ENCODE data around the gene UTS2B. TPM values are rescaled to one million over a fixed set of nuclear protein-coding genes. Genes with fewer than 3 reads are reported as not detected.
"Not testable (repeated sequence)": the region's sequence is repeated elsewhere in the genome, so short reads cannot be mapped to it uniquely, and the experiment has no call there.

The UTS2B gene
- total and polyA plus RNA-seq, 7 experiments from 2014 or later = 0.34 TPM; not detected in 6

GRCh38 chr3:191275244-191275643 is 55.1 kb downstream of the UTS2B start:
- H3K4me1 ChIP-seq (ENCODE audit: control insufficient read depth in 2 of 2, insufficient read depth in 2 of 2, low read length in 2 of 2); CTCF ChIA-PET; H3K9me3 Mint-ChIP-seq; DNase-seq; H3K9me3 ChIP-seq (ENCODE audit: control insufficient read depth in 2 of 3, low read length in 3 of 3); H3K36me3 ChIP-seq (ENCODE audit: control insufficient read depth in 2 of 3, insufficient read depth in 3 of 3, low read length in 3 of 3); H3K27me3 Mint-ChIP-seq; H3K4me1 Mint-ChIP-seq; ATAC-seq; H3K27ac Mint-ChIP-seq; H3K27ac ChIP-seq (ENCODE audit: low read depth, low read length); H3K4me3 ChIP-seq (ENCODE audit: low read length); H3K36me3 Mint-ChIP-seq; intact Hi-C loops (cut with micrococcal nuclease); POLR2A ChIA-PET; H3K27me3 ChIP-seq (ENCODE audit: control insufficient read depth in 2 of 2, insufficient read depth in 2 of 2, low read length in 2 of 2); H3K4me3 Mint-ChIP-seq: not testable (repeated sequence)

GRCh38 chr3:191269289-191270085 is 60.8 kb downstream of the UTS2B start:
- H3K9me3 ChIP-seq (ENCODE audit: control insufficient read depth in 2 of 3, low read length in 3 of 3) = no peaks in the 10 kb centered on the region
- H3K4me1 Mint-ChIP-seq = no peaks in the 10 kb centered on the region
- ATAC-seq = no peak
- intact Hi-C loops (cut with micrococcal nuclease) = no loop called here
- H3K9me3 Mint-ChIP-seq = peaks cover 0 to 5% (median 0%) of the 10 kb centered on the region in 11 donors
- no peak overlapping the region for H3K4me3 ChIP-seq (ENCODE audit: low read length)
- no peaks in the 10 kb centered on the region for H3K4me1 ChIP-seq (ENCODE audit: control insufficient read depth in 2 of 2, insufficient read depth in 2 of 2, low read length in 2 of 2)
- no peaks in the 10 kb centered on the region for H3K36me3 Mint-ChIP-seq
- H3K27me3 Mint-ChIP-seq = peaks cover 0 to 3% (median 0%) of the 10 kb centered on the region in 5 donors
- H3K4me3 Mint-ChIP-seq = no peak overlapping the region
- H3K36me3 ChIP-seq (ENCODE audit: control insufficient read depth in 2 of 3, insufficient read depth in 3 of 3, low read length in 3 of 3) = no peaks in the 10 kb centered on the region
- CTCF ChIA-PET = no interaction called here
- no peak overlapping the region for H3K27ac Mint-ChIP-seq
- DNase-seq = no peak
- no peak overlapping the region for H3K27ac ChIP-seq (ENCODE audit: low read depth, low read length)
- no peaks in the 10 kb centered on the region for H3K27me3 ChIP-seq (ENCODE audit: control insufficient read depth in 2 of 2, insufficient read depth in 2 of 2, low read length in 2 of 2)
- POLR2A ChIA-PET = no interaction called here

- ChIA-PET CTCF (no interaction called here), POLR2A (no interaction called here)
- Mint-ChIP-seq H3K4me3 (no peak overlapping the region), H3K9me3 (peaks cover 0 to 5% (median 0%) of the 10 kb centered on the region in 11 donors), H3K4me1 (no peaks in the 10 kb centered on the region), H3K36me3 (no peaks in the 10 kb centered on the region), H3K27me3 (peaks cover 0 to 3% (median 0%) of the 10 kb centered on the region in 5 donors), H3K27ac (no peak overlapping the region)
- intact Hi-C loops (cut with micrococcal nuclease) = no loop called here
- Histone ChIP-seq H3K36me3 (ENCODE audit: control insufficient read depth in 2 of 3, insufficient read depth in 3 of 3, low read length in 3 of 3) (no peaks in the 10 kb centered on the region), H3K9me3 (ENCODE audit: control insufficient read depth in 2 of 3, low read length in 3 of 3) (no peaks in the 10 kb centered on the region), H3K4me1 (ENCODE audit: control insufficient read depth in 2 of 2, insufficient read depth in 2 of 2, low read length in 2 of 2) (no peaks in the 10 kb centered on the region), H3K27me3 (ENCODE audit: control insufficient read depth in 2 of 2, insufficient read depth in 2 of 2, low read length in 2 of 2) (no peaks in the 10 kb centered on the region), H3K4me3 (ENCODE audit: low read length) (no peak overlapping the region), H3K27ac (ENCODE audit: low read depth, low read length) (no peak overlapping the region)
- ATAC-seq = no peak
- no peak for DNase-seq
Measured at GRCh38 chr3:191268737-191269136, 61.6 kb downstream of the UTS2B start.

DNA sequence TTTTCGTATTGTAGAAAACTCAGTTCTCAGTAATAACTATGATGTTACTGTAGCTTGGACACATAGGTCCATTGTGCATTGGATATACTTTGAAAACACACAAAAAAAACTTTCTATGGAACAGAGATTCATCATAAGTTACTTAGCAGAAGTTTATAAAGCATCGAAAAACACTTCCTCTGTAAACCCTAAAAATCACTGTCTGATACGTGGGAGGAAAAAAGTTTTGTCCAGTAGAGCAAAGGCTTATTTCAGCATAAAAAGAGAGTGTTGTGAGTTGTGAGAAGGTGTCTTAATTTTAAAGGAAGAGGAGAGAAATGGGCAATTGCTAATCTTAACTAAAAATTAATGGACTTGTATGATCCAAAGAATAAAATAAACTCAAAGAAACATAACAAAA is 66.5 kb downstream of the UTS2B start:
- DNase-seq (no peak), ATAC-seq (no peak)
- Mint-ChIP-seq H3K4me3 (no peak overlapping the region), H3K9me3 (peaks cover 0 to 4% (median 0%) of the 10 kb centered on the region in 11 donors), H3K27ac (no peak overlapping the region), H3K4me1 (no peaks in the 10 kb centered on the region), H3K27me3 (peaks cover 0 to 3% (median 0%) of the 10 kb centered on the region in 5 donors), H3K36me3 (no peaks in the 10 kb centered on the region)
- H3K4me1 ChIP-seq (ENCODE audit: control insufficient read depth in 2 of 2, insufficient read depth in 2 of 2, low read length in 2 of 2) = no peaks in the 10 kb centered on the region
- POLR2A ChIA-PET = no interaction called here
- intact Hi-C loops (cut with micrococcal nuclease) = no loop called here
- no peaks in the 10 kb centered on the region for H3K36me3 ChIP-seq (ENCODE audit: control insufficient read depth in 2 of 3, insufficient read depth in 3 of 3, low read length in 3 of 3)
- no peaks in the 10 kb centered on the region for H3K27me3 ChIP-seq (ENCODE audit: control insufficient read depth in 2 of 2, insufficient read depth in 2 of 2, low read length in 2 of 2)
- H3K9me3 ChIP-seq (ENCODE audit: control insufficient read depth in 2 of 3, low read length in 3 of 3) = no peaks in the 10 kb centered on the region
- no peak overlapping the region for H3K4me3 ChIP-seq (ENCODE audit: low read length)
- CTCF ChIA-PET = no interaction called here
- H3K27ac ChIP-seq (ENCODE audit: low read depth, low read length) = no peak overlapping the region

- no peak for DNase-seq
- POLR2A ChIA-PET = no interaction called here
- no peaks in the 10 kb centered on the region for H3K9me3 ChIP-seq (ENCODE audit: control insufficient read depth in 2 of 3, low read length in 3 of 3)
- CTCF ChIA-PET = no interaction called here
- H3K4me3 Mint-ChIP-seq = no peak overlapping the region
- no peaks in the 10 kb centered on the region for H3K4me1 ChIP-seq (ENCODE audit: control insufficient read depth in 2 of 2, insufficient read depth in 2 of 2, low read length in 2 of 2)
- H3K27me3 ChIP-seq (ENCODE audit: control insufficient read depth in 2 of 2, insufficient read depth in 2 of 2, low read length in 2 of 2) = no peaks in the 10 kb centered on the region
- H3K27me3 Mint-ChIP-seq = peaks cover 0 to 3% (median 0%) of the 10 kb centered on the region in 5 donors
- H3K4me3 ChIP-seq (ENCODE audit: low read length) = no peak overlapping the region
- H3K27ac Mint-ChIP-seq = no peak overlapping the region
- H3K36me3 Mint-ChIP-seq = no peaks in the 10 kb centered on the region
- no peaks in the 10 kb centered on the region for H3K36me3 ChIP-seq (ENCODE audit: control insufficient read depth in 2 of 3, insufficient read depth in 3 of 3, low read length in 3 of 3)
- intact Hi-C loops (cut with micrococcal nuclease) = no loop called here
- no peak overlapping the region for H3K27ac ChIP-seq (ENCODE audit: low read depth, low read length)
- no peaks in the 10 kb centered on the region for H3K4me1 Mint-ChIP-seq
- no peak for ATAC-seq
- peaks cover 0 to 4% (median 0%) of the 10 kb centered on the region in 11 donors for H3K9me3 Mint-ChIP-seq
Measured at GRCh38 chr3:191263365-191263764, 67.0 kb downstream of the UTS2B start.

DNA sequence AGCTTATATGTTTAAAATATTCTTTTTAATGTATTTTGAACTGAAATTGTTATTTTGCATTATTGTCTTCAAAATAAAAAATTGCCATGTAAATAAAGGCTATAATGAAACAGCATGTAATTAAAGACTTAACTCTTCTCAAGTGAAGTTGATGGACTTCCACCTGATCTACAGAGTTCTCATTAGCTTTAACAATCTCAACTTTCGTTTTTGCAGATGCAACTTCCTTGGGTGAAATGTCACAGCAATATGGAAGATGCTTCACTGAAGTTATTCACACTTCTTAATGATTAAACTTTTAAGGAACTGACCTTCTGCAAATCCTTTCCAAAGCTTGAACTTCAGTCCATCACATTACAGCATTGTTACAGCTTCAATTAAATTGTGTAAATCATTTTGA is 67.7 kb downstream of the UTS2B start:
- no peaks in the 10 kb centered on the region for H3K27me3 ChIP-seq (ENCODE audit: control insufficient read depth in 2 of 2, insufficient read depth in 2 of 2, low read length in 2 of 2)
- no peak overlapping the region for H3K4me3 ChIP-seq (ENCODE audit: low read length)
- intact Hi-C loops (cut with micrococcal nuclease) = no loop called here
- H3K9me3 ChIP-seq (ENCODE audit: control insufficient read depth in 2 of 3, low read length in 3 of 3) = no peaks in the 10 kb centered on the region
- no peak for DNase-seq
- no peak overlapping the region for H3K27ac Mint-ChIP-seq
- H3K4me1 Mint-ChIP-seq = no peaks in the 10 kb centered on the region
- ChIA-PET CTCF (no interaction called here), POLR2A (no interaction called here)
- H3K36me3 Mint-ChIP-seq = no peaks in the 10 kb centered on the region
- no peak overlapping the region for H3K27ac ChIP-seq (ENCODE audit: low read depth, low read length)
- H3K4me1 ChIP-seq (ENCODE audit: control insufficient read depth in 2 of 2, insufficient read depth in 2 of 2, low read length in 2 of 2) = no peaks in the 10 kb centered on the region
- no peak for ATAC-seq
- no peaks in the 10 kb centered on the region for H3K36me3 ChIP-seq (ENCODE audit: control insufficient read depth in 2 of 3, insufficient read depth in 3 of 3, low read length in 3 of 3)
- H3K9me3 Mint-ChIP-seq = peaks cover 0 to 4% (median 0%) of the 10 kb centered on the region in 11 donors
- peaks cover 0 to 3% (median 0%) of the 10 kb centered on the region in 5 donors for H3K27me3 Mint-ChIP-seq
- no peak overlapping the region for H3K4me3 Mint-ChIP-seq

DNA sequence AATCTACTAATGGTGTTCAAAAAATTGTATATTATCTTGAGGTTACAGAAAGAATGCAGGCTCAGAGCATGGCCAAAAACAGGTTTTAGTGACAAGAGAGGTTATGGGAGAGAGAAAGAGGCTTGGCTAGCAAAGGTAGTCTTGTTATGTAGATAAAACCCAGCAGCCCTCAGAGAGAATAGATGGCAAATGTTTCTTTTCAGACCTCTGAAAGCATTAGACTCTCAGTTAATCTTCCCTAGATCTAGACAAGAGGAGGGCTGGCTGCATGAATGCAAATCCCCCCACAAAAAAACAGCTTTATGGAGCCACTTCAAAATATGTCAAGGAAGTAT is 69.1 kb downstream of the UTS2B start:
- no peaks in the 10 kb centered on the region for H3K36me3 Mint-ChIP-seq
- ATAC-seq = no peak
- Histone ChIP-seq H3K9me3 (ENCODE audit: control insufficient read depth in 2 of 3, low read length in 3 of 3) (no peaks in the 10 kb centered on the region), H3K27me3 (ENCODE audit: control insufficient read depth in 2 of 2, insufficient read depth in 2 of 2, low read length in 2 of 2) (no peaks in the 10 kb centered on the region), H3K27ac (ENCODE audit: low read depth, low read length) (no peak overlapping the region), H3K36me3 (ENCODE audit: control insufficient read depth in 2 of 3, insufficient read depth in 3 of 3, low read length in 3 of 3) (no peaks in the 10 kb centered on the region), H3K4me3 (ENCODE audit: low read length) (no peak overlapping the region), H3K4me1 (ENCODE audit: control insufficient read depth in 2 of 2, insufficient read depth in 2 of 2, low read length in 2 of 2) (no peaks in the 10 kb centered on the region)
- H3K4me1 Mint-ChIP-seq = no peaks in the 10 kb centered on the region
- DNase-seq = no peak
- POLR2A ChIA-PET = no interaction called here
- no peak overlapping the region for H3K4me3 Mint-ChIP-seq
- CTCF ChIA-PET = no interaction called here
- intact Hi-C loops (cut with micrococcal nuclease) = no loop called here
- peaks cover 0 to 3% (median 0%) of the 10 kb centered on the region in 11 donors for H3K9me3 Mint-ChIP-seq
- H3K27ac Mint-ChIP-seq = no peak overlapping the region
- H3K27me3 Mint-ChIP-seq = no peaks in the 10 kb centered on the region
